HepG2 (cell line): Measurements from ENCODE around the gene CEBPA. TPM values are rescaled to one million over a fixed set of nuclear protein-coding genes. Genes with fewer than 3 reads are reported as not detected.

Source experiments
- ATAC-seq: fragments of 200-7000 bp; cut with Tn5 transposase; 3 replicates; pipeline ENCODE4 v1.9.1; 2020; ENCODE audit warnings: mild to moderate bottlenecking, moderate library complexity
- BruUV-seq: library from RNA; stranded (reverse); fragments of 400-500 nt; replicated peaks from 2 replicates; lab custom pipeline; 2021; lab: Mats Ljungman, UMichigan
- CTCF ChIA-PET: fragments of 300-600 bp; formaldehyde crosslinking; extraction: SDS; loops from one replicate; lab custom pipeline; 2021; ENCODE audit warnings: low total read pairs, inconsistent platforms, low intra/inter-chr PET ratio; lab: Yijun Ruan, JAX
- POLR2A ChIA-PET: fragments of 350-600 bp; sonication (Branson Sonifier 250); formaldehyde crosslinking; loops from one replicate; lab custom pipeline; 2020; ENCODE audit warnings: antibody characterized with exemption, inconsistent platforms; lab: Yijun Ruan, JAX
- DNase-seq: peaks from one replicate; pipeline ENCODE4 v3.0.0-alpha.2; 2015; ENCODE audit warnings: low spot score
- FAIRE-seq: peaks from 3 replicates; lab custom pipeline; 2011; peaks lifted over from hg19 to GRCh38; lab: Jason Lieb, UNC
- H2AFZ ChIP-seq: one replicate; pipeline ENCODE4 v1.6.1; 2011; ENCODE audit warnings: low read length, inconsistent platforms
- H3K27ac ChIP-seq: fragments of 300-600 bp; 3 replicates; pipeline ENCODE4 v1.8.0; 2011; ENCODE audit warnings: mixed run types, mild to moderate bottlenecking, mixed read lengths, low read length, inconsistent platforms; ENCODE audit not compliant: insufficient read depth; ENCODE audit errors: extremely low read length
- H3K27me3 ChIP-seq, 2 experiments: fragments of 200-600 bp in 1 of 2; 2 replicates in 1 of 2; 3 replicates in 1 of 2; pipeline versions ENCODE4 v1.6.0 to v1.8.0; 2011; ENCODE audit warnings: low read length in 2 of 2, mild to moderate bottlenecking in 2 of 2, moderate library complexity in 2 of 2, inconsistent platforms in 1 of 2; ENCODE audit not compliant: insufficient read depth in 2 of 2, control insufficient read depth in 1 of 2
- H3K36me3 ChIP-seq, 2 experiments: fragments of 200-600 bp in 1 of 2; replicated peaks in 1 of 2; 2 replicates in 1 of 2; 3 replicates in 1 of 2; pipeline versions ENCODE4 v1.5.1 to v1.8.0; 2011; ENCODE audit warnings: low read length in 2 of 2, inconsistent platforms in 1 of 2; ENCODE audit not compliant: insufficient read depth in 2 of 2, control insufficient read depth in 1 of 2
- H3K4me1 ChIP-seq: 2 replicates; pipeline ENCODE4 v1.5.1; 2012; ENCODE audit warnings: low read length, inconsistent platforms; ENCODE audit not compliant: insufficient read depth
- H3K4me2 ChIP-seq: 2 replicates; pipeline ENCODE4 v1.6.0; 2011; ENCODE audit warnings: low read depth, low read length, inconsistent platforms
- H3K4me3 ChIP-seq, 3 experiments: fragments of 200-600 bp in 1 of 3; sonication (generic), shearing (Covaris generic) in 1 of 3; replicated peaks in 1 of 3; 2 replicates each; pipeline ENCODE4 v1.5.1; 2011 to 2016; ENCODE audit warnings: low read length in 3 of 3, inconsistent platforms in 2 of 3, low read depth in 2 of 3, mild to moderate bottlenecking in 2 of 3, control low read depth in 1 of 3, mixed read lengths in 1 of 3; ENCODE audit not compliant: insufficient read depth in 1 of 3
- H3K79me2 ChIP-seq: one replicate; pipeline ENCODE4 v1.6.1; 2011; ENCODE audit warnings: low read length, inconsistent platforms; ENCODE audit not compliant: insufficient read depth
- H3K9ac ChIP-seq: 2 replicates; pipeline ENCODE4 v1.6.0; 2011; ENCODE audit warnings: mild to moderate bottlenecking, low read depth, low read length, inconsistent platforms; ENCODE audit not compliant: insufficient read depth
- H3K9me3 ChIP-seq: 2 replicates; pipeline ENCODE4 v1.5.1; 2012; ENCODE audit warnings: mild to moderate bottlenecking, low read length
- H4K20me1 ChIP-seq: 2 replicates; pipeline ENCODE4 v1.6.0; 2011; ENCODE audit warnings: inconsistent platforms, mild to moderate bottlenecking, low read length, moderate library complexity; ENCODE audit not compliant: insufficient read depth
- AGO2 ChIP-seq: fragments of 200-400 bp; formaldehyde crosslinking; optimal IDR thresholded peaks from 2 replicates; pipeline ENCODE3; 2017; ENCODE audit warnings: mild to moderate bottlenecking, low read depth, low read length, moderate library complexity
- ATF7-NPFF ChIP-seq: sonication (generic); formaldehyde crosslinking; IDR thresholded peaks from 2 replicates; pipeline ENCODE4 v1.8.1; 2023; ENCODE audit warnings: mild to moderate bottlenecking, low read depth, missing genetic modification reagents, moderate library complexity
- GFI1 ChIP-seq: sonication (generic); formaldehyde crosslinking; IDR thresholded peaks from 2 replicates; pipeline ENCODE4 v1.5.0; 2020; ENCODE audit warnings: missing genetic modification reagents, mild to moderate bottlenecking, borderline replicate concordance
- HCFC1 ChIP-seq: fragments of 150-350 bp; IDR thresholded peaks from 2 replicates; pipeline ENCODE4 v1.6.1; 2014; ENCODE audit warnings: low read depth, low read length
- HNRNPH1 ChIP-seq: fragments of 200-400 bp; formaldehyde crosslinking; optimal IDR thresholded peaks from 2 replicates; pipeline ENCODE3; 2017; ENCODE audit warnings: mild to moderate bottlenecking, low read depth, low read length
- MYC ChIP-seq: sonication (generic); formaldehyde crosslinking; IDR thresholded peaks from 2 replicates; pipeline ENCODE4 v1.9.0; 2021; ENCODE audit warnings: missing genetic modification reagents, borderline replicate concordance
- SMAD1 ChIP-seq: sonication (generic); formaldehyde crosslinking; IDR thresholded peaks from 2 replicates; pipeline ENCODE4 v1.4.0; 2020; ENCODE audit warnings: missing genetic modification reagents, low read depth, mild to moderate bottlenecking, borderline replicate concordance
- SMAD9 ChIP-seq: sonication (generic); formaldehyde crosslinking; IDR thresholded peaks from 2 replicates; pipeline ENCODE4 v1.5.1; 2020; ENCODE audit warnings: mild to moderate bottlenecking, missing genetic modification reagents
- SP2 ChIP-seq: sonication (generic); formaldehyde crosslinking; IDR thresholded peaks from 2 replicates; pipeline ENCODE4 v1.5.1; 2020; ENCODE audit warnings: mild to moderate bottlenecking, missing genetic modification reagents
- TBX3 ChIP-seq: fragments of 450-650 bp; IDR thresholded peaks from 2 replicates; pipeline ENCODE4 v1.6.1; 2017; ENCODE audit warnings: antibody characterized with exemption, mild to moderate bottlenecking, inconsistent platforms, borderline replicate concordance
- ZBTB4 ChIP-seq: sonication (generic); formaldehyde crosslinking; IDR thresholded peaks from 2 replicates; pipeline ENCODE4 v1.4.0; 2020; ENCODE audit warnings: missing genetic modification reagents, mild to moderate bottlenecking, borderline replicate concordance
- ZFY ChIP-seq: sonication (generic); formaldehyde crosslinking; IDR thresholded peaks from 2 replicates; pipeline ENCODE4 v1.4.0; 2020; ENCODE audit warnings: missing genetic modification reagents
- ZNF232 ChIP-seq: sonication (generic); formaldehyde crosslinking; IDR thresholded peaks from 2 replicates; pipeline ENCODE4 v1.4.0; 2020; ENCODE audit warnings: missing genetic modification reagents, borderline replicate concordance
- ZNF256 ChIP-seq: sonication (generic); formaldehyde crosslinking; conservative IDR thresholded peaks from 2 replicates; pipeline ENCODE4 v1.4.0; 2020; ENCODE audit warnings: missing genetic modification reagents
- ZNF280D ChIP-seq: sonication (generic); formaldehyde crosslinking; IDR thresholded peaks from 2 replicates; pipeline ENCODE4 v1.5.1; 2020; ENCODE audit warnings: mild to moderate bottlenecking, missing genetic modification reagents
- ZNF34 ChIP-seq: sonication (generic); formaldehyde crosslinking; IDR thresholded peaks from 2 replicates; pipeline ENCODE4 v1.4.0; 2020; ENCODE audit warnings: mild to moderate bottlenecking, missing genetic modification reagents, borderline replicate concordance
- ZNF616 ChIP-seq: sonication (generic); formaldehyde crosslinking; IDR thresholded peaks from 2 replicates; pipeline ENCODE4 v1.5.0; 2020; ENCODE audit warnings: low read depth, mild to moderate bottlenecking, missing genetic modification reagents
- ZNF775 ChIP-seq: sonication (generic); formaldehyde crosslinking; IDR thresholded peaks from 2 replicates; pipeline ENCODE4 v1.4.0; 2020; ENCODE audit warnings: missing genetic modification reagents, mild to moderate bottlenecking, moderate library complexity, borderline replicate concordance
- ZSCAN22 ChIP-seq: sonication (generic); formaldehyde crosslinking; IDR thresholded peaks from 2 replicates; pipeline ENCODE4 v1.4.0; 2020; ENCODE audit warnings: mild to moderate bottlenecking, missing genetic modification reagents
- ZZZ3 ChIP-seq: sonication (generic); formaldehyde crosslinking; IDR thresholded peaks from 2 replicates; pipeline ENCODE4 v1.4.0; 2020; ENCODE audit warnings: missing genetic modification reagents, mild to moderate bottlenecking, borderline replicate concordance
- WGBS: methylation state at CpG from one replicate; pipeline ENCODE4 v1.1.6; 2017; ENCODE audit warnings: low lambda C conversion rate; 5-methylcytosine and 5-hydroxymethylcytosine counted together
- in situ Hi-C: cut with HindIII; loops from 2 replicates; pipeline ENCODE4 v1.10.0; 2017; ENCODE audit warnings: low pct_unique_long_range_greater_than_20kb; ENCODE audit not compliant: extremely low pct_ligation_motif_present
- intact Hi-C: fragments of 100-400 bp; cut with micrococcal nuclease; formaldehyde crosslinking; loops from one replicate; pipeline ENCODE4 v1.10.0; 2022; ENCODE audit not compliant: unreplicated experiment
- polyA plus RNA-seq, 8 experiments: library from polyadenylated mRNA; depleted of rRNA in 3 of 8; stranded (reverse) in 7 of 8; unstranded in 1 of 8; fragments of >200 nt; fragmentation: Illumina TruSeq in 4 of 8; extraction: Trizol in 4 of 8; gene quantifications; 2 replicates each; pipeline versions ENCODE4 v1.2.1 to v1.2.3, GENCODE V29; 2011 to 2016; ENCODE audit warnings: low read depth in 4 of 8, missing spikeins in 1 of 8, mixed read lengths in 1 of 8; ENCODE audit not compliant: insufficient read depth in 1 of 8
- total RNA-seq, 5 experiments: library from RNA; depleted of rRNA; stranded (reverse); fragments of >200 nt; fragmentation: Illumina TruSeq; extraction: Trizol; gene quantifications; 2 replicates each; pipeline ENCODE4 v1.2.3, GENCODE V29; 2016; ENCODE audit warnings: low read depth in 1 of 5

Gene CEBPA
- total and polyA plus RNA-seq, 2 of the 13 experiments (the other 11 are each of a cell fraction or from before 2014, with no cell fraction given), result 24.8 to 103 TPM

- peak overlapping the region; percentile 73 for H3K9ac ChIP-seq
- 0 out of 2 replicates have a peak, but pooled peaks have one; percentile 6 for TF ChIP-seq ATF7-NPFF (CRISPR knock-in tag)
- TF ChIP-seq ZNF34 (CRISPR knock-in tag), result 0 out of 2 replicates have a peak, but pooled peaks have one; percentile 16
- TF ChIP-seq ZFY, result no peak
- peak; percentile 64 for TF ChIP-seq AGO2
- no peak; the same call in 1 of the 2 replicates for TF ChIP-seq ZSCAN22 (CRISPR knock-in tag)
- TF ChIP-seq HCFC1, result no peak
- peak; percentile 63 for TF ChIP-seq SMAD1 (CRISPR knock-in tag)
- TF ChIP-seq ZNF232, result no peak
- no peak for TF ChIP-seq SP2 (CRISPR knock-in tag)
- no peak for TF ChIP-seq ZNF775
- peak; percentile 10 for TF ChIP-seq HNRNPH1
- peak; percentile 7; the same call in 1 of the 2 replicates for TF ChIP-seq ZBTB4 (CRISPR knock-in tag)
- no peak for TF ChIP-seq GFI1 (CRISPR knock-in tag)
- TF ChIP-seq MYC (CRISPR knock-in tag), result no peak
- TF ChIP-seq ZNF256 (CRISPR knock-in tag), result no peak
- TF ChIP-seq ZZZ3 (CRISPR knock-in tag), result no peak
- TF ChIP-seq SMAD9 (CRISPR knock-in tag), result no peak
- TF ChIP-seq TBX3, result no peak
- no peak for TF ChIP-seq ZNF616
- no peak for TF ChIP-seq ZNF280D (CRISPR knock-in tag)
Observed at GRCh38 chr19:33275559-33275932, 26.8 kb downstream of the CEBPA start.

More at GRCh38 chr19:33275559-33275932, 26.8 kb downstream of the CEBPA start:
- Histone ChIP-seq H3K36me3 (no peaks in the 10 kb centered on the region), H3K9me3 (no peaks in the 10 kb centered on the region), H3K4me2 (peak overlapping the region; percentile 72), H2AFZ (no peak overlapping the region), H3K4me3 (peak overlapping the region in 1 of 3 experiments; percentile 48; a peak in 2 of 6 replicates), H3K4me1 (peaks cover 88% of the 10 kb centered on the region), H3K27me3 (no peaks in the 10 kb centered on the region), H4K20me1 (no peaks in the 10 kb centered on the region), H3K27ac (peak overlapping the region; percentile 94), H3K79me2 (no peaks in the 10 kb centered on the region)
- intact Hi-C loops, result no loop called here
- POLR2A ChIA-PET, result interaction anchor here (1.0 to 9.0 kb wide), 11 partner anchors 9 to 131 kb away, joined by 3 to 380 read pairs (median 5); partner anchors contain the start of genes CEBPA and CEBPG
- FAIRE-seq (no peak), DNase-seq (no peak), ATAC-seq (peak; percentile 3)
- in situ Hi-C loops, result no loop called here
- WGBS, result 80% methylated on average over 1 of the region's 5 CpGs
- CTCF ChIA-PET, result interaction anchor here (2.7 kb wide), 1 partner anchor 27 kb away, joined by 13 read pairs; the partner anchor contains the start of gene CEBPA
- BruUV-seq, result no TSS peak
